Measurements from ENCODE around the gene CUL4A. TPM values are rescaled to one million over a fixed set of nuclear protein-coding genes. Genes with fewer than 3 reads are reported as not detected.

Gene CUL4A
- total and polyA plus RNA-seq, 2 experiments from 2014 or later: 67.5 to 195 TPM

- TF ChIP-seq, protein P1, sequence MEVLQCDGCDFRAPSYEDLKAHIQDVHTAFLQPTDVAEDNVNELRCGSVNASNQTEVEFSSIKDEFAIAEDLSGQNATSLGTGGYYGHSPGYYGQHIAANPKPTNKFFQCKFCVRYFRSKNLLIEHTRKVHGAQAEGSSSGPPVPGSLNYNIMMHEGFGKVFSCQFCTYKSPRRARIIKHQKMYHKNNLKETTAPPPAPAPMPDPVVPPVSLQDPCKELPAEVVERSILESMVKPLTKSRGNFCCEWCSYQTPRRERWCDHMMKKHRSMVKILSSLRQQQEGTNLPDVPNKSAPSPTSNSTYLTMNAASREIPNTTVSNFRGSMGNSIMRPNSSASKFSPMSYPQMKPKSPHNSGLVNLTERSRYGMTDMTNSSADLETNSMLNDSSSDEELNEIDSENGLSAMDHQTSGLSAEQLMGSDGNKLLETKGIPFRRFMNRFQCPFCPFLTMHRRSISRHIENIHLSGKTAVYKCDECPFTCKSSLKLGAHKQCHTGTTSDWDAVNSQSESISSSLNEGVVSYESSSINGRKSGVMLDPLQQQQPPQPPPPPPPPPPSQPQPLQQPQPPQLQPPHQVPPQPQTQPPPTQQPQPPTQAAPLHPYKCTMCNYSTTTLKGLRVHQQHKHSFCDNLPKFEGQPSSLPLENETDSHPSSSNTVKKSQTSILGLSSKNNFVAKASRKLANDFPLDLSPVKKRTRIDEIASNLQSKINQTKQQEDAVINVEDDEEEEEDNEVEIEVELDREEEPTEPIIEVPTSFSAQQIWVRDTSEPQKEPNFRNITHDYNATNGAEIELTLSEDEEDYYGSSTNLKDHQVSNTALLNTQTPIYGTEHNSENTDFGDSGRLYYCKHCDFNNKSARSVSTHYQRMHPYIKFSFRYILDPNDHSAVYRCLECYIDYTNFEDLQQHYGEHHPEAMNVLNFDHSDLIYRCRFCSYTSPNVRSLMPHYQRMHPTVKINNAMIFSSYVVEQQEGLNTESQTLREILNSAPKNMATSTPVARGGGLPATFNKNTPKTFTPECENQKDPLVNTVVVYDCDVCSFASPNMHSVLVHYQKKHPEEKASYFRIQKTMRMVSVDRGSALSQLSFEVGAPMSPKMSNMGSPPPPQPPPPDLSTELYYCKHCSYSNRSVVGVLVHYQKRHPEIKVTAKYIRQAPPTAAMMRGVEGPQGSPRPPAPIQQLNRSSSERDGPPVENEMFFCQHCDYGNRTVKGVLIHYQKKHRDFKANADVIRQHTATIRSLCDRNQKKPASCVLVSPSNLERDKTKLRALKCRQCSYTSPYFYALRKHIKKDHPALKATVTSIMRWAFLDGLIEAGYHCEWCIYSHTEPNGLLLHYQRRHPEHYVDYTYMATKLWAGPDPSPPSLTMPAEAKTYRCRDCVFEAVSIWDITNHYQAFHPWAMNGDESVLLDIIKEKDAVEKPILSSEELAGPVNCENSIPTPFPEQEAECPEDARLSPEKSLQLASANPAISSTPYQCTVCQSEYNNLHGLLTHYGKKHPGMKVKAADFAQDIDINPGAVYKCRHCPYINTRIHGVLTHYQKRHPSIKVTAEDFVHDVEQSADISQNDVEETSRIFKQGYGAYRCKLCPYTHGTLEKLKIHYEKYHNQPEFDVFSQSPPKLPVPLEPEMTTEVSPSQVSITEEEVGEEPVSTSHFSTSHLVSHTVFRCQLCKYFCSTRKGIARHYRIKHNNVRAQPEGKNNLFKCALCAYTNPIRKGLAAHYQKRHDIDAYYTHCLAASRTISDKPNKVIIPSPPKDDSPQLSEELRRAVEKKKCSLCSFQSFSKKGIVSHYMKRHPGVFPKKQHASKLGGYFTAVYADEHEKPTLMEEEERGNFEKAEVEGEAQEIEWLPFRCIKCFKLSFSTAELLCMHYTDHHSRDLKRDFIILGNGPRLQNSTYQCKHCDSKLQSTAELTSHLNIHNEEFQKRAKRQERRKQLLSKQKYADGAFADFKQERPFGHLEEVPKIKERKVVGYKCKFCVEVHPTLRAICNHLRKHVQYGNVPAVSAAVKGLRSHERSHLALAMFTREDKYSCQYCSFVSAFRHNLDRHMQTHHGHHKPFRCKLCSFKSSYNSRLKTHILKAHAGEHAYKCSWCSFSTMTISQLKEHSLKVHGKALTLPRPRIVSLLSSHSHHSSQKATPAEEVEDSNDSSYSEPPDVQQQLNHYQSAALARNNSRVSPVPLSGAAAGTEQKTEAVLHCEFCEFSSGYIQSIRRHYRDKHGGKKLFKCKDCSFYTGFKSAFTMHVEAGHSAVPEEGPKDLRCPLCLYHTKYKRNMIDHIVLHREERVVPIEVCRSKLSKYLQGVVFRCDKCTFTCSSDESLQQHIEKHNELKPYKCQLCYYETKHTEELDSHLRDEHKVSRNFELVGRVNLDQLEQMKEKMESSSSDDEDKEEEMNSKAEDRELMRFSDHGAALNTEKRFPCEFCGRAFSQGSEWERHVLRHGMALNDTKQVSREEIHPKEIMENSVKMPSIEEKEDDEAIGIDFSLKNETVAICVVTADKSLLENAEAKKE (CRISPR knock-in tag; IDR thresholded peaks at IDR 0.05): no peak
- no peak for TF ChIP-seq EZH2phosphoT487 (IDR thresholded peaks at IDR 0.05; ENCODE audit: unreplicated experiment)
- no peak for TF ChIP-seq NANOG (IDR thresholded peaks at IDR 0.05; ENCODE audit: borderline replicate concordance)
- no peak for TF ChIP-seq EZH2 (IDR thresholded peaks at IDR 0.05; ENCODE audit: low read depth, unreplicated experiment)
- TF ChIP-seq ZNF331 (CRISPR knock-in tag; IDR thresholded peaks at IDR 0.05; ENCODE audit: low read depth): no peak
- no peak for TF ChIP-seq STAT1 (IDR thresholded peaks at IDR 0.05; ENCODE audit: unreplicated experiment)
- TF ChIP-seq, protein P2, sequence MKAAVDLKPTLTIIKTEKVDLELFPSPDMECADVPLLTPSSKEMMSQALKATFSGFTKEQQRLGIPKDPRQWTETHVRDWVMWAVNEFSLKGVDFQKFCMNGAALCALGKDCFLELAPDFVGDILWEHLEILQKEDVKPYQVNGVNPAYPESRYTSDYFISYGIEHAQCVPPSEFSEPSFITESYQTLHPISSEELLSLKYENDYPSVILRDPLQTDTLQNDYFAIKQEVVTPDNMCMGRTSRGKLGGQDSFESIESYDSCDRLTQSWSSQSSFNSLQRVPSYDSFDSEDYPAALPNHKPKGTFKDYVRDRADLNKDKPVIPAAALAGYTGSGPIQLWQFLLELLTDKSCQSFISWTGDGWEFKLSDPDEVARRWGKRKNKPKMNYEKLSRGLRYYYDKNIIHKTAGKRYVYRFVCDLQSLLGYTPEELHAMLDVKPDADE (IDR thresholded peaks at IDR 0.05): no peak
These were observed 22.1 kb upstream of the CUL4A start (continued) for GRCh38 chr13:113187263-113187669.

DNA sequence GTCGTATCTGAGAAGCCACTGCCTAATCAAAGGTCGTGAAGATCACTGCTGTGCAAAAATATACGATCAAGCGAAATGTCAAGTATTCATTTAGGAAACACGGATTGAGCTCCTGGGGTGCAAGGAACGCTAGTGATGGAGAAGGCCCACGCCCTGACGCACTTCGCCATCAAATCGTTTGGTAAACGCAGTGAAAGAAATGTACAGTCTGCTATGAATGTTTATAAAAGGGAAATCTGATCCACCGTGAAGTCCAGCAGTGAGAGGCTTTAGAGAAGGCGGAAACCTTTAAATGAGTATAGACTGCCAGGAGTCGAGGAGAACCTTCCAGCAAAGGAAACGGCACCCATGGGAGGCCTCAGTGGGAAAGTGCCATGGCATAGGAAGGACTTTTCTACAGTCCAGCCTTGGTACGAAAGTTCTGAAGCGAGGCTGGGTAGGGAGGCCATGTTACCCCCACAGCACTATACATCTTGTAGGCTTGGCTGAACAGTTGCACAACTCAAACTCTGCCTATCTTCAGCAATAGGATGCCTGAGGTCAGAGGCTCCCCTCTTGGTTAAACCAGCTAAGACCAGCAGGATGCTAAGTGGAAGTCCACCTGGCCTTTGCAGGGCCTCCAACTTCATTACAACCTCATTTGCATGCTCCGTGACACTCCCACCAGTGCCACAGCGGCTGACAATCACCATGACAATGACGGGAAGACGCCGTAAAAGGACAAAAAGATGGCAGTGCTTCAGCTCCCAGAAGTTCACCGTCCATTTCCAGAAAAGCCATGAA is 21.3 kb upstream of the CUL4A start:
- Histone ChIP-seq H2AFZ (no peak overlapping the region), H3K4me2 (no peak overlapping the region), H3K4me1 (ENCODE audit: insufficient read depth) (no peaks in the 10 kb centered on the region), H4K20me1 (replicated peaks; ENCODE audit: insufficient read depth) (peaks cover 5% of the 10 kb centered on the region), H3K9me2 (ENCODE audit: insufficient read depth) (no peaks in the 10 kb centered on the region), H3F3A (replicated peaks; ENCODE audit: low read depth) (0 out of 2 replicates have a peak, but pooled peaks cover 4% of the 10 kb centered on the region), H3K79me2 (replicated peaks; ENCODE audit: insufficient read depth) (peaks cover 9% of the 10 kb centered on the region; the same call in 1 of the 2 replicates), H3K27me3 (ENCODE audit: insufficient read depth) (no peaks in the 10 kb centered on the region), H3K4me3 (no peak overlapping the region), H3K27ac (ENCODE audit: low read depth) (0 out of 2 replicates have a peak overlapping the region, but pooled peaks have one; percentile 19), H3K36me3 (ENCODE audit: insufficient read depth) (peaks cover 54% of the 10 kb centered on the region)
- peaks cover 74% of the 10 kb centered on the region for H3K36me3 Mint-ChIP-seq (ENCODE audit: low read depth)
- no peaks in the 10 kb centered on the region; the same call in 2 of the 3 replicates for H3K9me3 Mint-ChIP-seq
- no peak overlapping the region for H3K4me3 Mint-ChIP-seq
- H3K4me1 Mint-ChIP-seq: peaks cover 2% of the 10 kb centered on the region; the same call in 1 of the 3 replicates
- H3K27ac Mint-ChIP-seq: no peak overlapping the region
- no peak for ATAC-seq
- peaks cover 2% of the 10 kb centered on the region for H3K27me3 Mint-ChIP-seq (ENCODE audit: insufficient read depth, low read depth, poor library complexity)
- DNase-seq (ENCODE audit: low spot score): no peak
- TF ChIP-seq ZNF114 (CRISPR knock-in tag; IDR thresholded peaks at IDR 0.05) (no peak), REST (IDR thresholded peaks at IDR 0.05; ENCODE audit: unreplicated experiment) (no peak), CREB1 (CRISPR knock-in tag; IDR thresholded peaks at IDR 0.05; ENCODE audit: low read depth) (no peak), NANOG (IDR thresholded peaks at IDR 0.05; ENCODE audit: borderline replicate concordance) (no peak)
- TF ChIP-seq, protein P2 (IDR thresholded peaks at IDR 0.05): no peak
